Neutrophil (primary cell): ENCODE data around the gene HK1.

Experiments used
- H3K27ac ChIP-seq: fragments of 200-600 bp; sonication (generic); 2 replicates; pipeline ENCODE4 v1.5.1; 2016; ENCODE audit warnings: mild to moderate bottlenecking, moderate library complexity
- H3K27me3 ChIP-seq: fragments of 200-600 bp; sonication (generic); 2 replicates; pipeline ENCODE4 v1.6.0; 2016; ENCODE audit warnings: mild to moderate bottlenecking
- H3K36me3 ChIP-seq: fragments of 200-600 bp; sonication (generic); 2 replicates; pipeline ENCODE4 v1.5.1; 2017
- H3K4me1 ChIP-seq, 2 experiments: fragments of 200-600 bp in 1 of 2; sonication (generic) in 1 of 2; 1 replicate in 1 of 2; 2 replicates in 1 of 2; pipeline versions ENCODE4 v1.5.1 to v1.6.1; 2013 to 2016; ENCODE audit warnings: low read depth in 1 of 2, low read length in 1 of 2, mild to moderate bottlenecking in 1 of 2, moderate library complexity in 1 of 2; ENCODE audit not compliant: control insufficient read depth in 1 of 2, insufficient read depth in 1 of 2
- H3K4me3 ChIP-seq, 2 experiments: fragments of 200-600 bp in 1 of 2; sonication (generic) in 1 of 2; 1 replicate in 1 of 2; 2 replicates in 1 of 2; pipeline ENCODE4 v1.5.1; 2013 to 2016; ENCODE audit warnings: low read depth in 1 of 2, low read length in 1 of 2, mild to moderate bottlenecking in 1 of 2, moderate library complexity in 1 of 2
- H3K9me3 ChIP-seq: fragments of 200-600 bp; sonication (generic); 2 replicates; pipeline ENCODE4 v1.5.1; 2016
- TF ChIP-seq, protein P1 (sequence below): fragments of 200-600 bp; sonication (generic); IDR thresholded peaks from 2 replicates; pipeline ENCODE4 v1.5.1; 2016; ENCODE audit warnings: antibody characterized with exemption

The HK1 gene

DNA sequence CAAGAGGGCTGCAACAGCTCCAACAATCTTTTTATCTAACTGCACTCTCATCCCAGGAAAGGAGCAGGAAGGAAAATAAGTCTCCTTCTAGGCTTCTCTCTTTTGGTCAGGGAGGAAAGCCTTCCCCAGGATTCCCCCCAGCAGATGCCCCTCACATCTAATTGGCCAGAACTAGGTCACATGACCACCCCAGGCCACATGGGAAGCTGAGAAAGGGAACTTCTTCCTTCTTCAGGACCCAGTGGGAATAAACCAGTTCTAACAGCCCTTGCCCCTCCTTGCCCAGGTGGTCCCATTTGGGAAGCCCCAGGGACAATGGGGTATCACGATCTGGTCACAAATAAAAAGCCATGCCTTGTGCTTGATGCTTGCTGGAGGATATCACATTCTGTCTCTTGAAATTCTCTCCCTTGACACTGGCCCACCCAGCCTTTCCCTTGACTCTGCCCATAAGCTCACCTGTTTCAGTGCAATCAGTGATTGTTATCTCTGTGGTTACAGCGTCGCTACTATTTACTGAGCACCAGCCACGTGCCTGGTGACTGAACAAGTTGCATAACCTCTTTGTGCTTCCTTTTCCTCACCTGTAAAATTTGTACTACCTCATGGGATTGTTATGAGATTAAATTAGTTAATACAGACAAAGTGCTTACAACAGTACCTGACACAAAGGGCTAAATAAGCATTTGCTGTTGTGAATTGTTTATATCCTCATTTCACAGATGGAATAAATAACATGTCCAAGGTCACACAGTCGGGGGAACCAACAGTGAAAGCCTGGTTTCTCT is 147.4 kb downstream of the HK1 start:
- peaks cover 6 to 29% of the 10 kb centered on the region in 2 experiments for H3K4me1 ChIP-seq
- TF ChIP-seq, protein P1, sequence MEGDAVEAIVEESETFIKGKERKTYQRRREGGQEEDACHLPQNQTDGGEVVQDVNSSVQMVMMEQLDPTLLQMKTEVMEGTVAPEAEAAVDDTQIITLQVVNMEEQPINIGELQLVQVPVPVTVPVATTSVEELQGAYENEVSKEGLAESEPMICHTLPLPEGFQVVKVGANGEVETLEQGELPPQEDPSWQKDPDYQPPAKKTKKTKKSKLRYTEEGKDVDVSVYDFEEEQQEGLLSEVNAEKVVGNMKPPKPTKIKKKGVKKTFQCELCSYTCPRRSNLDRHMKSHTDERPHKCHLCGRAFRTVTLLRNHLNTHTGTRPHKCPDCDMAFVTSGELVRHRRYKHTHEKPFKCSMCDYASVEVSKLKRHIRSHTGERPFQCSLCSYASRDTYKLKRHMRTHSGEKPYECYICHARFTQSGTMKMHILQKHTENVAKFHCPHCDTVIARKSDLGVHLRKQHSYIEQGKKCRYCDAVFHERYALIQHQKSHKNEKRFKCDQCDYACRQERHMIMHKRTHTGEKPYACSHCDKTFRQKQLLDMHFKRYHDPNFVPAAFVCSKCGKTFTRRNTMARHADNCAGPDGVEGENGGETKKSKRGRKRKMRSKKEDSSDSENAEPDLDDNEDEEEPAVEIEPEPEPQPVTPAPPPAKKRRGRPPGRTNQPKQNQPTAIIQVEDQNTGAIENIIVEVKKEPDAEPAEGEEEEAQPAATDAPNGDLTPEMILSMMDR, result no peak
- no peaks in the 10 kb centered on the region for H3K36me3 ChIP-seq
- no peak overlapping the region for H3K4me3 ChIP-seq
- no peaks in the 10 kb centered on the region for H3K9me3 ChIP-seq
- H3K27me3 ChIP-seq, result no peaks in the 10 kb centered on the region
- H3K27ac ChIP-seq, result no peak overlapping the region

DNA sequence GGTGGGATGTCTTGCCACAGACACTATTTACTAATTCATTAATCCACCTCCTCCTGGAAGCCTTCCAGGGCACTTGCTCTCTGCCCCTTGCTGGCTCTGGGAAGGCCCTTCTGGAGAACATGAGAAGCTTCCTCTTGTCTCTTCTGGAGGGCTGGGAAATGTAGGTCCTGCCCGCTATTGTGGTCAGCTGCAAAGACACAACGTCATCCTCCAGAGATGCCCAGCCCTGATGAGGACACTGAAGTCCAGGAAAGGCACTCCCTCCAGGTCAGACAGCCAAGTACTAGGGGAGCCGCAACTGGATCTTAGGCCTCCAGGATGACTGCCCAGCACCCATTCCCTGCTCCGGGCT is 148.1 kb downstream of the HK1 start:
- Histone ChIP-seq H3K36me3 (no peaks in the 10 kb centered on the region), H3K9me3 (no peaks in the 10 kb centered on the region), H3K4me1 (peaks cover 6 to 29% of the 10 kb centered on the region in 2 experiments), H3K27me3 (no peaks in the 10 kb centered on the region), H3K27ac (no peak overlapping the region), H3K4me3 (no peak overlapping the region)
- TF ChIP-seq, protein P1, result no peak

DNA sequence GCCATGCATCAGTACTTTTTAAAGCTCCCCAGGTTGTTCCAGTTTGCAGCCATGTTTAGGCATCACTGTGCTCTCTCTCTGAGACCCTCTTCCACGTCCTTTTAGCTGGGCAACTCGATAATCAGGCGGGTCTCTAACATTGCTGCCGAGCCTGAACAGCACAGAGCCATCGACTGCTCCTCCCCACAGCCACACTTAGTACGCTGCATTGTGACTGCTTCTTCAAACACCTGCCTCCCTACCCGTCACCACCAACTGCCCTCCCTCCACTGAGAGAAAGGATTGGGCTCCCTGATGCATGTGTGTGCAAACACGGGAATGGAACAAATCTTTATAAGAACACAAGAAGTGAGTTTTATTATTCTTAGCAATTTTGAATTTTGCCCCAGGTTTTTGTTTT is 149.9 kb downstream of the HK1 start:
- TF ChIP-seq, protein P1, result no peak
- Histone ChIP-seq H3K27ac (no peak overlapping the region), H3K4me3 (no peak overlapping the region), H3K4me1 (peaks cover 6 to 18% of the 10 kb centered on the region in 2 experiments), H3K27me3 (no peaks in the 10 kb centered on the region), H3K36me3 (no peaks in the 10 kb centered on the region), H3K9me3 (no peaks in the 10 kb centered on the region)

DNA sequence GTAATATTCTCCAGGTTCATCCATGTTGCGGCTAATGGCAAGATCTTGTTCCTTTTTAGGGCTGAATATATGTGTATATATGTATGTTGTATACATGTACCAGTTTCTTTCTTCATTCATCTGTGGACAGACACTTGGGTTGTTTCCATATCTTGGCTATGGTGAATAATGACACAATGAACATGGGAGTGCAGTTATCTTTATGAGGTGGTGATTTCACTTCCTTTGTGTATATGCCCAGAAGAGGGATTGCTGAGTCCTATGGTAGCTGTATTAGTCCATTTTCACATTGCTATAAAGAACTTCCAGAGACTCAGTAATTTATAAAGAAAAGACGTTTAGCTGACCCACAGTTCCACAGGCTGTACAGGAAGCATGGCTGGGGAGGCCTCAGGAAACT is 155.9 kb downstream of the HK1 start:
- H3K4me1 ChIP-seq, result peaks cover 10 to 12% of the 10 kb centered on the region in 2 experiments
- TF ChIP-seq, protein P1, result no peak
- H3K27ac ChIP-seq, result no peak overlapping the region
- no peak overlapping the region for H3K4me3 ChIP-seq
- H3K36me3 ChIP-seq, result no peaks in the 10 kb centered on the region
- no peaks in the 10 kb centered on the region for H3K27me3 ChIP-seq
- no peaks in the 10 kb centered on the region for H3K9me3 ChIP-seq

DNA sequence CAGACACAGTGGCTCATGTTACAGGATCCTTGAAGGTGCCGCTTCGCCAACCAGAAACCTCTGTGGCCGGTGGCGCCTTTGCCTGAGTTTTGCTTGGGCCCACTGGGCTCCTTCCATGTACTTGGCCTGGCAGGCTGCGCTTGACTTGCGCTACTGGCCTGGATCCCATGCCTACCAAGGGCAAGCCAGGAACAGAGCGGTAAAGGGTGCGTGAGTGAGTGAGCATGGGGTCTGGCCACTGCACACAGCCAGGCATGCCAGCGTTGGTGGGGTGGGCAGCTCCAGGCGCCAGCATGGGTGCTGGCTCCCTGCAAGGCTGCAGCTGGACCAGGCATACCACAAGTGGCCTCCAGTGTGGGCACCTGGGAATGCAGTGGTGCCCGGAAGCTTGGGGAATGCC is 156.6 kb downstream of the HK1 start:
- Histone ChIP-seq H3K4me1 (peaks cover 18 to 20% of the 10 kb centered on the region in 2 experiments), H3K27ac (no peak overlapping the region), H3K27me3 (no peaks in the 10 kb centered on the region), H3K4me3 (no peak overlapping the region), H3K36me3 (no peaks in the 10 kb centered on the region), H3K9me3 (no peaks in the 10 kb centered on the region)
- TF ChIP-seq, protein P1, result no peak
